ENCODE data around the gene PTPRN2.

DNA sequence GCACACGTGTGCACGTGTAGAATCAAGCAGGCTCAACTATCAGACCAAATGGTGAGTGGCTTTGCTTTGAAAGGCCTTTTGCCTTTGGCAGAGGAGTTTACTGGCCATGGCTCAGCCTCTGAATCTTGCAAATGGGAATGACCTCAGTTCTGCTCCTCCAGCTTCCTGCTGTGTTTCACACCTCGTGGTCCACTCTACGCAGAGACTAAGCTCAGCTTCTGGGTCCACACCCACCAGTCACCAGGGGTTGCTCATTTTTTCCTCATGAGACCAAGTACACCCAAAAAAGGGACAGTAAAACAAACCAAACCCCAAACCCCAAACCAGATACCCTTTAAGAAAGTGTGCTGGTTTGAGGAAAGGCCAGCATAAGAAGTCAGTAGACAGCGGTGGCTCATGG is 1014.4 kb downstream of the PTPRN2 start:
- TF ChIP-seq GATA3 (IDR thresholded peaks at IDR 0.05; ENCODE audit: low read depth, low read length) (no peak), GATA2 (IDR thresholded peaks at IDR 0.05; ENCODE audit: low read depth, low read length) (no peak)

Measured in SH-SY5Y (cell line).